ENCODE measurements around the gene HS6ST2.

GRCh38 chrX:132623300-132623699, 335.1 kb downstream of the HS6ST2 start:
- no peak for TF ChIP-seq EP300 (IDR thresholded peaks at IDR 0.05; ENCODE audit: low read depth)
- TF ChIP-seq, protein P1, sequence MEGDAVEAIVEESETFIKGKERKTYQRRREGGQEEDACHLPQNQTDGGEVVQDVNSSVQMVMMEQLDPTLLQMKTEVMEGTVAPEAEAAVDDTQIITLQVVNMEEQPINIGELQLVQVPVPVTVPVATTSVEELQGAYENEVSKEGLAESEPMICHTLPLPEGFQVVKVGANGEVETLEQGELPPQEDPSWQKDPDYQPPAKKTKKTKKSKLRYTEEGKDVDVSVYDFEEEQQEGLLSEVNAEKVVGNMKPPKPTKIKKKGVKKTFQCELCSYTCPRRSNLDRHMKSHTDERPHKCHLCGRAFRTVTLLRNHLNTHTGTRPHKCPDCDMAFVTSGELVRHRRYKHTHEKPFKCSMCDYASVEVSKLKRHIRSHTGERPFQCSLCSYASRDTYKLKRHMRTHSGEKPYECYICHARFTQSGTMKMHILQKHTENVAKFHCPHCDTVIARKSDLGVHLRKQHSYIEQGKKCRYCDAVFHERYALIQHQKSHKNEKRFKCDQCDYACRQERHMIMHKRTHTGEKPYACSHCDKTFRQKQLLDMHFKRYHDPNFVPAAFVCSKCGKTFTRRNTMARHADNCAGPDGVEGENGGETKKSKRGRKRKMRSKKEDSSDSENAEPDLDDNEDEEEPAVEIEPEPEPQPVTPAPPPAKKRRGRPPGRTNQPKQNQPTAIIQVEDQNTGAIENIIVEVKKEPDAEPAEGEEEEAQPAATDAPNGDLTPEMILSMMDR (IDR thresholded peaks at IDR 0.05), result no peak
- no peak for TF ChIP-seq POLR2A (IDR thresholded peaks at IDR 0.05)
